Measurements from ENCODE around the gene LIN7B. TPM values are rescaled to one million over a fixed set of nuclear protein-coding genes. Genes with fewer than 3 reads are reported as not detected.
A peak's percentile ranks its signal among the peaks of the same experiment; 100 is the strongest.
"Not testable (repeated sequence)": the region's sequence is repeated elsewhere in the genome, so short reads cannot be mapped to it uniquely, and the experiment has no call there.

LIN7B gene
- total and polyA plus RNA-seq, 2 experiments from 2014 or later, result 1.2 to 10.5 TPM

DNA sequence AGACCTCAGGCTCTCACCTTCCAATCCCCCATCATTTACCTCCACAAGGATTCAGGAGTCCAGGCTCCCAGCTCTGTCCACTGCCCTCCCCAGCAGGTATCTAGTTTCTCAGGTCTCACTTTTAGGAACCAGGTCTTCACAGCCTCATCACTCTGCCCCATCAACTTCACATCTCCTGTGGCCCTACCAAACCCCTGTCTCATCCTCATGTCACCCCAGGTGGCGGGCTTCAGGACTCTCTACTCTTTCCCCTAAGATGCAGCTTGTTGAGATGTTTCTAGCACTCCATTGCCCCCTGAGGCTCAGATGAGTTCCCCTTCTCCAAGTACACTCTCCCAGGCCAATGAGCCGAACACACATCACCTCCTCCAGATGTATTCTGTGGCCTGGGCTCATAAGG lies 6.7 kb downstream of the LIN7B start:
- H3K27ac Mint-ChIP-seq, result no peak overlapping the region
- H3K4me3 Mint-ChIP-seq, result peak overlapping the region; percentile 50
- H4K20me1 ChIP-seq (replicated peaks; ENCODE audit: insufficient read depth), result no peaks in the 10 kb centered on the region; the same call in 1 of the 2 replicates
- H3F3A ChIP-seq (replicated peaks; ENCODE audit: low read depth), result peaks cover 5% of the 10 kb centered on the region; the same call in 1 of the 2 replicates
- H3K27me3 Mint-ChIP-seq (ENCODE audit: insufficient read depth, low read depth, poor library complexity), result peaks cover 50% of the 10 kb centered on the region
- peaks cover 5% of the 10 kb centered on the region for H3K4me1 ChIP-seq (ENCODE audit: insufficient read depth)
- H3K4me2 ChIP-seq, result no peak overlapping the region; the same call in 1 of the 2 replicates
- H3K79me2 ChIP-seq (replicated peaks; ENCODE audit: insufficient read depth), result no peaks in the 10 kb centered on the region
- H3K4me3 ChIP-seq, result no peak overlapping the region
- H3K4me1 Mint-ChIP-seq, result peaks cover 13% of the 10 kb centered on the region
- H3K27ac ChIP-seq (ENCODE audit: low read depth), result no peak overlapping the region
- no peaks in the 10 kb centered on the region for H3K36me3 ChIP-seq (ENCODE audit: insufficient read depth)
- H2AFZ ChIP-seq, result no peak overlapping the region
- H3K9me2 ChIP-seq (ENCODE audit: insufficient read depth), result no peaks in the 10 kb centered on the region
- TF ChIP-seq ZNF331 (CRISPR knock-in tag; IDR thresholded peaks at IDR 0.05; ENCODE audit: low read depth), result no peak
- no peaks in the 10 kb centered on the region for H3K9me3 Mint-ChIP-seq
- no peaks in the 10 kb centered on the region for H3K36me3 Mint-ChIP-seq (ENCODE audit: low read depth)
- ATAC-seq (no peak), DNase-seq (ENCODE audit: low spot score) (no peak)
- H3K27me3 ChIP-seq (ENCODE audit: insufficient read depth), result peaks cover 36% of the 10 kb centered on the region

GRCh38 chr19:49121841-49122240 lies 7.7 kb downstream of the LIN7B start:
- not testable (repeated sequence) for DNase-seq (ENCODE audit: low spot score); H3K36me3 ChIP-seq (ENCODE audit: insufficient read depth); H3F3A ChIP-seq (replicated peaks; ENCODE audit: low read depth); H3K79me2 ChIP-seq (replicated peaks; ENCODE audit: insufficient read depth); H3K36me3 Mint-ChIP-seq (ENCODE audit: low read depth); H3K27ac ChIP-seq (ENCODE audit: low read depth); H2AFZ ChIP-seq; H3K9me3 Mint-ChIP-seq; H3K4me2 ChIP-seq; ATAC-seq; H3K4me3 Mint-ChIP-seq; H3K4me1 ChIP-seq (ENCODE audit: insufficient read depth); H3K4me3 ChIP-seq; H3K27ac Mint-ChIP-seq; H4K20me1 ChIP-seq (replicated peaks; ENCODE audit: insufficient read depth); H3K9me2 ChIP-seq (ENCODE audit: insufficient read depth)
- peaks cover 36% of the 10 kb centered on the region for H3K27me3 ChIP-seq (ENCODE audit: insufficient read depth)
- peaks cover 43% of the 10 kb centered on the region for H3K27me3 Mint-ChIP-seq (ENCODE audit: insufficient read depth, low read depth, poor library complexity)
- H3K4me1 Mint-ChIP-seq, result peaks cover 13% of the 10 kb centered on the region

DNA sequence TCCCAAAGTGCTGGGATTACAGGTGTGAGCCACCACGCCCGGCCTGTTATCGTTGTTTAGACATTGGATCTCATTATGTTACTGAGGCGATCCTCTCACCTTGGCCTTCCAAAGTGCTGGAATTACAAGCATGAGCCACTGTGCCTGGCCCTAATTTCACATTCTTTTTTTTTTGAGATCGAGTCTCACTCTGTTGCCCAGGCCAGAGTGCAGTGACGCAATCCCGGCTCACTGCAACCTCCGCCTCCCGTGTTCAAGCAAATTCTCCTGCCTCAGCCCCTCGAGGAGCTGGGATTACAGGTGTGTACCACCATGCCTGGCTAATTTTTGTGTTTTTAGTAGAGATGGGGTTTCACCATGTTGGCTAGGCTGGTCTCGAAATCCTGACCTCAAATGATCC lies 9.1 kb downstream of the LIN7B start:
- H3K4me1 ChIP-seq (ENCODE audit: insufficient read depth); H3K79me2 ChIP-seq (replicated peaks; ENCODE audit: insufficient read depth); H3K4me2 ChIP-seq; H3K9me3 Mint-ChIP-seq; ATAC-seq; H3K27ac ChIP-seq (ENCODE audit: low read depth); DNase-seq (ENCODE audit: low spot score); H3K9me2 ChIP-seq (ENCODE audit: insufficient read depth); H3K36me3 Mint-ChIP-seq (ENCODE audit: low read depth); H3K4me3 ChIP-seq; H3K27ac Mint-ChIP-seq; H4K20me1 ChIP-seq (replicated peaks; ENCODE audit: insufficient read depth); H3K4me3 Mint-ChIP-seq; H2AFZ ChIP-seq; H3K36me3 ChIP-seq (ENCODE audit: insufficient read depth); H3F3A ChIP-seq (replicated peaks; ENCODE audit: low read depth): not testable (repeated sequence)
- peaks cover 36% of the 10 kb centered on the region for H3K27me3 ChIP-seq (ENCODE audit: insufficient read depth)
- Mint-ChIP-seq H3K4me1 (peaks cover 12% of the 10 kb centered on the region), H3K27me3 (ENCODE audit: insufficient read depth, low read depth, poor library complexity) (peaks cover 35% of the 10 kb centered on the region)

DNA sequence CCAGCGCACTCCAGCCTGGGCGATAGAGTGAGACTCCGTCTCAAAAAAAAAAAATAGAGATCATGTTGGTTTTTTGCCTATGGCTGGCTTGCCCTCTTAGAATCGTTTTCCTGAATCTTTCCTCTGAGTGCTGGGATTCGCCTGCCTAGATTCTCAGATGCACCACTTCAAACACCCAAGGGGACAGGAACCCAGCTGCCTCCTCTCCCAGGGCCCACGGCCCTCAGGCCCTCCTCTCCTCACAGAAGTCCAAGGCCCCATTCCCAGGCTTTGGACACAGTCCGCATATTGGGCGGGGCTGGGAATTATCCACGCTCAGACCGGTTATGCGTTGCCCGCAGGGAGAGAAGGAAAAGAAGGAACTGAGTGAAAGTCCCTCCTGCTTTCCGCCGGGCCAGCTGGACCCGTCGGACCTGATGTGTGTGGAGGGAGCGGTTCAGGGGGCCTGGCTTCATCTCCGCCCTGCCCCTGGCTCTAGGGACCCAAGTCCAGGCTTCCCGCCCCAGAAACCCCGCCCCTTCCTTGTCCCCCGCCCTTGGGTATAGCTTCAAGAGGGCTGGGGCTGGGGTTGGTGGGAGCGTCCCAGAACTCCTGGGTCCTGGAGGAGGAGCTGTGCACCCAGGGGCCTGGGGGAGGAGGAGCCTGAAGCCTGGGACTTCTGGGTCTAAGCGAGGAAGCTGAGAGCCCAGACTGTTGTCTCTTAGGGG lies 11.0 kb downstream of the LIN7B start:
- no peaks in the 10 kb centered on the region for H3K9me2 ChIP-seq (ENCODE audit: insufficient read depth)
- H3F3A ChIP-seq (replicated peaks; ENCODE audit: low read depth), result 0 out of 2 replicates have a peak, but pooled peaks cover 10% of the 10 kb centered on the region
- Mint-ChIP-seq H3K36me3 (ENCODE audit: low read depth) (no peaks in the 10 kb centered on the region; the same call in 2 of the 3 replicates), H3K4me1 (peaks cover 23% of the 10 kb centered on the region), H3K27me3 (ENCODE audit: insufficient read depth, low read depth, poor library complexity) (peaks cover 29% of the 10 kb centered on the region), H3K9me3 (no peaks in the 10 kb centered on the region), H3K27ac (no peak overlapping the region), H3K4me3 (peak overlapping the region; percentile 67)
- peak; percentile 69 for ATAC-seq
- no peaks in the 10 kb centered on the region for H4K20me1 ChIP-seq (replicated peaks; ENCODE audit: insufficient read depth)
- H3K27ac ChIP-seq (ENCODE audit: low read depth), result no peak overlapping the region
- H3K4me1 ChIP-seq (ENCODE audit: insufficient read depth), result peaks cover 14% of the 10 kb centered on the region
- no peaks in the 10 kb centered on the region for H3K79me2 ChIP-seq (replicated peaks; ENCODE audit: insufficient read depth)
- DNase-seq (ENCODE audit: low spot score), result peak; percentile 85
- TF ChIP-seq EZH2 (IDR thresholded peaks at IDR 0.05; ENCODE audit: low read depth, unreplicated experiment), result no peak
- no peak for TF ChIP-seq STAT1 (IDR thresholded peaks at IDR 0.05; ENCODE audit: unreplicated experiment)
- TF ChIP-seq ZNF331 (CRISPR knock-in tag; IDR thresholded peaks at IDR 0.05; ENCODE audit: low read depth), result no peak
- peak; percentile 40 for TF ChIP-seq POLR2AphosphoS5 (IDR thresholded peaks at IDR 0.05; ENCODE audit: low read depth)
- TF ChIP-seq, protein P1, sequence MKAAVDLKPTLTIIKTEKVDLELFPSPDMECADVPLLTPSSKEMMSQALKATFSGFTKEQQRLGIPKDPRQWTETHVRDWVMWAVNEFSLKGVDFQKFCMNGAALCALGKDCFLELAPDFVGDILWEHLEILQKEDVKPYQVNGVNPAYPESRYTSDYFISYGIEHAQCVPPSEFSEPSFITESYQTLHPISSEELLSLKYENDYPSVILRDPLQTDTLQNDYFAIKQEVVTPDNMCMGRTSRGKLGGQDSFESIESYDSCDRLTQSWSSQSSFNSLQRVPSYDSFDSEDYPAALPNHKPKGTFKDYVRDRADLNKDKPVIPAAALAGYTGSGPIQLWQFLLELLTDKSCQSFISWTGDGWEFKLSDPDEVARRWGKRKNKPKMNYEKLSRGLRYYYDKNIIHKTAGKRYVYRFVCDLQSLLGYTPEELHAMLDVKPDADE (IDR thresholded peaks at IDR 0.05), result no peak
- H3K4me3 ChIP-seq, result peak overlapping the region; percentile 61
- H3K4me2 ChIP-seq, result peak overlapping the region; percentile 91
- H3K36me3 ChIP-seq (ENCODE audit: insufficient read depth), result no peaks in the 10 kb centered on the region
- H3K27me3 ChIP-seq (ENCODE audit: insufficient read depth), result peaks cover 28% of the 10 kb centered on the region
- H2AFZ ChIP-seq, result peak overlapping the region; percentile 95

Data from GM23338 (cell line).